HL-60 (cell line): Measurements from ENCODE around the gene ARSK.
"Not testable (repeated sequence)": the region's sequence is repeated elsewhere in the genome, so short reads cannot be mapped to it uniquely, and the experiment has no call there.

Source experiments
- CTCF ChIP-seq: IDR thresholded peaks from one replicate; pipeline ENCODE4 v1.5.1; 2011; ENCODE audit warnings: low read length, control low read depth, inconsistent platforms; ENCODE audit not compliant: insufficient read depth
- POLR2AphosphoS5 ChIP-seq: IDR thresholded peaks from 2 replicates; pipeline ENCODE4 v1.6.1; 2012; ENCODE audit warnings: low read depth
- REST ChIP-seq: IDR thresholded peaks from 2 replicates; pipeline ENCODE4 v1.6.1; 2012; ENCODE audit warnings: low read depth; ENCODE audit not compliant: insufficient replicate concordance
- SPI1 ChIP-seq: IDR thresholded peaks from 2 replicates; pipeline ENCODE4 v1.6.1; 2012; ENCODE audit warnings: low read depth, mild to moderate bottlenecking, borderline replicate concordance

- not testable (repeated sequence) for TF ChIP-seq CTCF, POLR2AphosphoS5, REST, SPI1
These were observed 91.3 kb downstream of the ARSK start for GRCh38 chr5:95646226-95646568.
